ENCODE measurements around the gene NTN1. TPM values are rescaled to one million over a fixed set of nuclear protein-coding genes. Genes with fewer than 3 reads are reported as not detected.

NTN1 gene
- total RNA-seq, 1 experiment from 2014 or later, result 17.7 TPM

DNA sequence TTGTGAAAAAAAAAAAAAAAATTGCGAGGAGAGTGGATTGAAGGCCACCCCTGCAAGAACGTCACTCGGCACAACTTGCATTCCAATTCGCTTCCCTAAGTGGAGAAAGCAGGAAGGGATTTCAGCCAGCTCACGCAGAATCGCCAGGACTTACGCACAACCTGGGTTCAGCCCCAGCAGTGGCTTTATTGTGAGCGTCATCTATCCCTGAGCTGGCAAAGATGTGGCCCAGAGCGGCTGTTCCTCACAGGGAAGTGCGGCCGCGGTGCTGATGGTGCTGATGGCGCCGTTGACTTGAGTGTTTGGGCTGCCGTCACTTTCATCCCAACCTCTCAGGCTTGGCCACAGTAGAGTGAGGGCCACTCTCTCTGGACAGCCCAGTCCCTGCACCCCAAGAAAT is 197.6 kb downstream of the NTN1 start:
- no peaks in the 10 kb centered on the region for H3K36me3 ChIP-seq (ENCODE audit: low read depth)
- no peak for DNase-seq
- no peaks in the 10 kb centered on the region for H3F3A ChIP-seq (ENCODE audit: insufficient read depth, low read depth)
- peaks cover 4% of the 10 kb centered on the region; the same call in 1 of the 2 replicates for H3K9me3 ChIP-seq (ENCODE audit: insufficient read depth, low read depth)
- no peak overlapping the region for H3K27ac ChIP-seq
- TF ChIP-seq CTCF (conservative IDR thresholded peaks at IDR 0.05) (no peak), EZH2 (IDR thresholded peaks at IDR 0.05; ENCODE audit: low read depth) (no peak)
- no peak overlapping the region for H3K4me3 ChIP-seq
- BruUV-seq (replicated peaks), result no TSS peak
- POLR2A ChIA-PET (ENCODE audit: unreplicated experiment), result no interaction called here
- peaks cover 11% of the 10 kb centered on the region for H3K4me1 ChIP-seq (replicated peaks; ENCODE audit: insufficient read depth)
- H3K4me2 ChIP-seq, result no peak overlapping the region
- H2AFZ ChIP-seq, result no peak overlapping the region
- H4K20me1 ChIP-seq (ENCODE audit: insufficient read depth), result no peaks in the 10 kb centered on the region
- intact Hi-C loops (cut with micrococcal nuclease; ENCODE audit: unreplicated experiment), result no loop called here
- H3K9me2 ChIP-seq (ENCODE audit: insufficient read depth), result no peaks in the 10 kb centered on the region
- no peaks in the 10 kb centered on the region for H3K79me2 ChIP-seq (ENCODE audit: low read depth)
- H3K27me3 ChIP-seq (ENCODE audit: insufficient read depth, low read depth), result no peaks in the 10 kb centered on the region
- CTCF ChIA-PET, result no interaction called here

DNA sequence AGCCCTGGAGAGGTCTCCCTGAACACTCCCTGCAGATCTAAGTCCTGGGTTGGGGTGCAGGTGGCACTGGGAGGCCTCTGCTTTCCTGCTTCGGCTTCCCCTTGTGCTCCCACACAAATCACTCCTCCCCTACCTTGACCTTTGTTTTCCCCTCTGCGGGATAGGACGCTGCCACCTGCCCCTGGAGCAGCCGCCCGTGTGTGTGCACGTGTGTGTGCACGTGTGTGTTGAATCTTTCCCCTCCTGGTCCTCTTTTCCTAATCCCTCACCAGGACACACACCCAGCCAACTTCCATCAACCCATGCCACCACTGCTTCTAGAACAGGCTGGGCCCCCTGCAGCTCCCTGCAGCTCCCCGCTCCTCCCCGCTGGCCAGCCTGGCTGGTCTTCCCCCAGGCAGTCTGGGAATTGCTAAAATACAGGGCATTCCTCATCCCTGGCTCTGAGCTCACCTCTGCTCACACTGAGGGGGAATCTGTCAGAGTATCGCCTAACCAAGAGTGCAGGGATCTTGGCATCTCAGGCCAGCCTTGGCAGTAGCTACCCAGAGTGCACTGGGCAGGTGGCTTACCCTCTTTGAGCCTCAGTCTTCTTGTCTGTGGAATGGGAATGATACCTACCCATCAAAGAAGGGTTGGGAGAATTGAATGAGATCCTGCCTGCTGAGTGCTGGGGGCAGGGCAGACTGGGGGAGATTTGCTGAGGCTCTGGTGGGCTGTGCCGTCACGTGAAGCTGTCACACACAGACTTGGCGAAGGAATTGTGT is 198.5 kb downstream of the NTN1 start:
- Histone ChIP-seq H2AFZ (no peak overlapping the region), H3K79me2 (ENCODE audit: low read depth) (no peaks in the 10 kb centered on the region), H3K4me1 (replicated peaks; ENCODE audit: insufficient read depth) (peaks cover 11% of the 10 kb centered on the region), H3K36me3 (ENCODE audit: low read depth) (no peaks in the 10 kb centered on the region), H4K20me1 (ENCODE audit: insufficient read depth) (no peaks in the 10 kb centered on the region), H3K9me2 (ENCODE audit: insufficient read depth) (no peaks in the 10 kb centered on the region), H3K4me3 (no peak overlapping the region), H3F3A (ENCODE audit: insufficient read depth, low read depth) (no peaks in the 10 kb centered on the region), H3K27ac (no peak overlapping the region), H3K4me2 (no peak overlapping the region), H3K9me3 (ENCODE audit: insufficient read depth, low read depth) (peaks cover 4% of the 10 kb centered on the region; the same call in 1 of the 2 replicates), H3K27me3 (ENCODE audit: insufficient read depth, low read depth) (no peaks in the 10 kb centered on the region)
- ChIA-PET POLR2A (ENCODE audit: unreplicated experiment) (no interaction called here), CTCF (no interaction called here)
- DNase-seq, result no peak
- intact Hi-C loops (cut with micrococcal nuclease; ENCODE audit: unreplicated experiment), result no loop called here
- TF ChIP-seq CTCF (conservative IDR thresholded peaks at IDR 0.05) (no peak), EZH2 (IDR thresholded peaks at IDR 0.05; ENCODE audit: low read depth) (no peak)
- no TSS peak for BruUV-seq (replicated peaks)

GRCh38 chr17:9220398-9221146 is 199.3 kb downstream of the NTN1 start:
- intact Hi-C loops (cut with micrococcal nuclease; ENCODE audit: unreplicated experiment), result no loop called here
- H3K27ac ChIP-seq, result no peak overlapping the region
- ChIA-PET CTCF (no interaction called here), POLR2A (ENCODE audit: unreplicated experiment) (no interaction called here)
- H3K4me3 ChIP-seq, result no peak overlapping the region
- H2AFZ ChIP-seq, result no peak overlapping the region
- no peaks in the 10 kb centered on the region for H3K79me2 ChIP-seq (ENCODE audit: low read depth)
- no peaks in the 10 kb centered on the region for H3K9me2 ChIP-seq (ENCODE audit: insufficient read depth)
- BruUV-seq (replicated peaks), result no TSS peak
- no peak overlapping the region for H3K4me2 ChIP-seq
- H3K4me1 ChIP-seq (replicated peaks; ENCODE audit: insufficient read depth), result peaks cover 11% of the 10 kb centered on the region
- no peaks in the 10 kb centered on the region for H3F3A ChIP-seq (ENCODE audit: insufficient read depth, low read depth)
- no peak for TF ChIP-seq EZH2 (IDR thresholded peaks at IDR 0.05; ENCODE audit: low read depth)
- TF ChIP-seq CTCF (conservative IDR thresholded peaks at IDR 0.05), result no peak
- no peaks in the 10 kb centered on the region for H3K27me3 ChIP-seq (ENCODE audit: insufficient read depth, low read depth)
- no peaks in the 10 kb centered on the region for H4K20me1 ChIP-seq (ENCODE audit: insufficient read depth)
- 0 out of 2 replicates have a peak, but pooled peaks cover under 1% of the 10 kb centered on the region for H3K9me3 ChIP-seq (ENCODE audit: insufficient read depth, low read depth)
- H3K36me3 ChIP-seq (ENCODE audit: low read depth), result no peaks in the 10 kb centered on the region
- no peak for DNase-seq

Data from PC-9 (cell line).